RPMI7951 (cell line): ENCODE results near the gene LHX6. TPM values are rescaled to one million over a fixed set of nuclear protein-coding genes. Genes with fewer than 3 reads are reported as not detected.
A peak's percentile ranks its signal among the peaks of the same experiment; 100 is the strongest.

Experiments used
- DNase-seq: peaks from one replicate; pipeline ENCODE4 v3.0.0-alpha.2; 2012; ENCODE audit warnings: low read depth
- total RNA-seq: library from RNA; depleted of rRNA; stranded (reverse); fragments of >200 nt; shearing (Covaris generic); gene quantifications from 2 replicates; pipeline ENCODE4 v1.2.3, GENCODE V29; 2014

Gene LHX6
- total RNA-seq, 1 experiment from 2014 or later: 0.12 TPM

DNA sequence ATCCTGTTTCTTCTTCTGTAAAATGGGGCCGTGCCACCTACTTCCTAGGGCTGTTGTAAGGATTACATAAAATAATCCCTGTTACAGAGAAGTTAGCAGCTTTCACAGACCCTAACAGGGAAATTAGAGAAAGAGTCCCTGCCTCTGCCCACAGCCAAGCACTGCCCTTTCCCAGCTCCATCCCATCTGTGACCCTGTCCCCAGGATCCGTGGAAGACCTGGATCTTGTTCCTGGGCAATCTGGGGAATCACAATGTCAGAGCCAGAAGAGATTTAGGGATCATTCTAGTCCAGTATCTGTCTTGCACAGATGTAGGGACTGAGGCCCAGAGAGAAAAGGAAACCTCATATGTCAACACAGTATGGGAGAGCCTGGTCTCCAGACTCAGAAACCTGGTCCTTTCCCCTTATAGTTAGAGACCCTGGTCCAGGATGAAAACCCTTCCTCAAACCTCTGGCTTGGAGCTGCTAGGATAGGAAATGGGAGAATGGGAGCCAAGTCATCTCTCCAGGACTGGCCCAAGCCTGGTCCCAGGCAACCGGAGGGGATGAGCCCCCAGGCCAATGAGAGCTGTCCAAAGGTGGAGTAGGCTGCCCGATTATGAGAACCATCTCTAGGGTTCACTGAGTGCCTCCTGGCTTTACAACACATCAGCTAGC is 12.5 kb downstream of the LHX6 start:
- DNase-seq: no peak

DNA sequence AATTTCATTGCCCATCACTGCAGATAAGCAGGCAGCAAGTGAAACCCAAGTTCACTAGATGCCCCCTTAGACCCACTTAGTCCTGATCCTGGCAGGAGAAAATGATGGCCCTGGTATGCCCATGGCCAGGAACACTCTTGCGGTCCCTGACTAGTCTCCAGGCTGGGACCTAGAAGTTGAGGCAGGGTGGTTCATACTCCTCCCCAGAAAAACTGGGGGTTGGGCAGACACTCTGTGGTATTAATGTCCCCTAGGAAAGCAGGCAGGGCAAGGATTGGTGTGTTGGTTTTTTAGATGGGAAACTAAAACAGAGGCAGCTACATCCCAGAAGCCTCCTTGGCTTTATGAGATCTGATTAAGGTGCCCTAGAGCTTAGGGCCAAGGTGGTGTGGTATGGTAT is 13.1 kb downstream of the LHX6 start:
- DNase-seq: no peak

DNA sequence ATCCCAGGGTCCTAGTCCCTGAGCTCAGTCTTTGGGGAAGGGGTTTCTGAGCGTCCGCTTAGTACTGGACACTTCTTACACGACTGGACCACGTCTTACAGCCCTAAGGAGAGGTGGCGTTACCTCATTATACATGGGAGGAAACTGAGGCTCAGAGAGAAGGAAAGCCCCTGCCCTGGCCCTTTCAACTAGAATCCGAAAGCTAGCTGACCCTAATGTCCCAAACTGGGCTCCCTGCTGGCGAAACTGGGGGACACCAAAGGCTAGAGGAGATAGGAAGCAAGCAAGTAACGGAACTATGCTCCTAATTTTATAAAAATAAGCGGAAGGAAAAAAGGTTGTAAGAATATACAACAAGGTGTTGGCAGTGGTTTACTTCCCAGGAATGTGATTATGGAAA is 14.2 kb downstream of the LHX6 start:
- no peak for DNase-seq

DNA sequence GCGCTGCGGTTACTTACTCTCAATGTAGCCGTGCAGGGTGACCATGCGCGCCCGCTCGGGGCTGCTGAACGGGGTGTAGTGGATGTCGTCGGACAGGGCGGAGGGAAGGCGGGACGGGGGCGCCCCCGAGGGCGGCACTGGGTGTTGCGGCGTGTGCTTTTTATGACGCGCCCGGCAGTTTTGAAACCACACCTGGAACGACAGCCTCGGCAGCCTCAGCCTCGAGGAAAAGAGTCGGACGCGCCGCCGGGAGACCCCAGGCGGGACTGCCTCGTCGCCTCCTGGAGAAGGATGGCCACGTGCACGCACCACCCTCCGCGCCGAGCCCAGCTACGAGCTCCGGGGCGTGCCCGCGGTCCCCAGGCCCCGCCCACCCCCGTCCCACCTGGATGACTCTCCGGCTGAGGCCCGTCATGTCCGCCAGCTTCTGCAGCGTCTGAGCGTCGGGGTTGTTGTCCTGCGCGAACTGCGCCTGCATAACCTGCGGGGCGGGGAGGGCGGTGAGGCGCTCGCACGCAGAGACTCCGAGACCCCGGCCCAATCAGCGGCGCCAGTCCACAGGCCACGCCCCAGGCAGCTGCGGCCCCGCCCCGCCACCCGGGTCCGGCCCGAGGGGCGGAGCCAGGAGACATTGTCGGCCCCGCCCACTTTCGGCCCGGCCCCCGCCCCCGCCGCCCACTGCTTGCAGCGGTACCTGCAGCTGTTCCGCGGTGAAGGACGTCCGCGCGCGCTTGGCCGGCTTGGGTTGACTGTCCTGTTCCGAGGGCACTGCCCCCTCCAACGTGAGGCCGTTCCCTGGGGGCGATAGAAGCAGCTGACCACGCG is 15.0 kb downstream of the LHX6 start:
- peak; percentile 17 for DNase-seq

DNA sequence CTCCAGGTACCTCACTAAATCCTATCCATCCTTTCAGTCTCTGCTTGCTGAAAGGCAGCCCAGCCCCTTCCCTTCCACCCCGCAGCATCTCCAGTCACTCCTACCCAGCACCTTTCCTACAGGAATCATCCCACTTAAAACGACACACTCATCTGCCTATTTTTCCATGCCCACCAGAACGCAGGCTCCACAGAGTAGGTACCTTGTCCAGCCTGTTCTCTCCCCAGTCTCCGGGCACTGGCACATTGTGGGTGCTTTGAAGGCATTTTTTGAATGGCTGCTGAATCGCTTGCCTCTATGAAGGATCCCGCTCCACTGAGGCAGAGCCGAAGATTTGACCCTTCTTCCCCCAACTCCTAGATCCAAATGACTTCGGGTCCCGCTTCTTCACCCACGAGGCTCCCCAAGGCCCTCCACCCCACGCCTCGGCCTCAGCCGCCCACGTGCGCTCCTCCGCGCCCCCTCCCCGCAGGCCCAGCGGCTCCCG is 15.6 kb downstream of the LHX6 start:
- no peak for DNase-seq

DNA sequence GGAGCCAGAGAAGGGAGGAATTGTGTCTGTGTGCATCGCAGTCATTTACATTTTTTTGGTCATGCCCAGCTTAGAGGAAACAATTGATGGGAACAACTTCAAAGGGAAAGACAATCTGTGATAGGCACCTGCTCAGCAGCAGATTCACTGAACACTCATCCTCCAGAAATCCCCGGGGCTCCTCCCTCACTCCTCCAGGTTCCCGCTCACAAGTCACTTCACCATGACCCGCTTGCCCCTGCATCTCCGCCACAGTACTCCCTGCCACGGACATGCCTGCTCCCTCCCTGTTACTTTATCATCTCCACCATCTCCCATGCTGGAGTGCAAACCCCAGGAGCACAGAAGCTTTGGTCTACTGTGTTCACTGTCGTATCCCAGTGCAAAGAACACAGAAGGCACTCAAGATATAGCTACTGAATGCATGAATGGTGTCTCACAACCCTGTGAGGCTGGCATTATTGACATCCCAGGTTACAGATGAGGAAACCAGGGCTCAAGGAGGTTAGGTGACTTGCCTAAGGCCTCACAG is 16.2 kb downstream of the LHX6 start:
- DNase-seq: no peak

DNA sequence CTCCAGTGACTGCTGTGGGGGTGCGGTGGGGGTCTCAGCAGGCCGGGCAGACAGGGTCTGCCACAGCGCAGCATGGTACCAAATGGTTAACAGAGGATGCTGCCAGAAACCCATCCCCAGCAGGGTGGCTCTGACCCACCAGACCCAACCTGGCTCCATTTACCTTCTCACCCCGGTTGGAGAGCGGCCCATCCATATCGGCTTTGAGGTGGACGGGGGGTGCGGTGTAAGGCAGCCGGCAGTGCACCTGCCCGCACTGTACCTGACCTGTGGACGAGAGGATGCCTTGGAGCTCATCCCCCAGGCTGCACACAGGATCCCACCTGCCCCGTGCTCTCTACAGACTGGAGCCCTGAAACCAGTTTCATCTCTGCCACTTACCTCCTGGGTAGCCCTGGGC is 19.3 kb downstream of the LHX6 start:
- DNase-seq: no peak

DNA sequence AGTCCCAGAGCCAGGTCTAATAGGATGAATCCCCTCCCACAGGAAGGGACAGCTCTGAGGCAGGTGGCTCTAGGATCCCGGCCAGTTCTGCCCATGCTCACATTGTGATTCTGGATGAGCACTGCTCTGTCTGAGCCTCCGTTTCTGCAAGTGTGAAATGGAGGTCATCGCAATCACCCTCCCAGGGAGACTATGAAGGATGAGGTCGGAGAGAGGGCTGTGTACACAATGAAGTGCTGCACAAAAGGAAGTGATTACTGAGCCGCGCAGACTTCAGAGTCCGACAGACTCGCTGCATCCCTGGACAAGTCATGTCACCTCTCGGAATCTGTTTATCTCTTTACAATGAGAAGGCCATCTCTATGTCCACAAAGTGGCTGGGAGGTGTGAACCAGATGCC is 21.7 kb downstream of the LHX6 start:
- DNase-seq: no peak

DNA sequence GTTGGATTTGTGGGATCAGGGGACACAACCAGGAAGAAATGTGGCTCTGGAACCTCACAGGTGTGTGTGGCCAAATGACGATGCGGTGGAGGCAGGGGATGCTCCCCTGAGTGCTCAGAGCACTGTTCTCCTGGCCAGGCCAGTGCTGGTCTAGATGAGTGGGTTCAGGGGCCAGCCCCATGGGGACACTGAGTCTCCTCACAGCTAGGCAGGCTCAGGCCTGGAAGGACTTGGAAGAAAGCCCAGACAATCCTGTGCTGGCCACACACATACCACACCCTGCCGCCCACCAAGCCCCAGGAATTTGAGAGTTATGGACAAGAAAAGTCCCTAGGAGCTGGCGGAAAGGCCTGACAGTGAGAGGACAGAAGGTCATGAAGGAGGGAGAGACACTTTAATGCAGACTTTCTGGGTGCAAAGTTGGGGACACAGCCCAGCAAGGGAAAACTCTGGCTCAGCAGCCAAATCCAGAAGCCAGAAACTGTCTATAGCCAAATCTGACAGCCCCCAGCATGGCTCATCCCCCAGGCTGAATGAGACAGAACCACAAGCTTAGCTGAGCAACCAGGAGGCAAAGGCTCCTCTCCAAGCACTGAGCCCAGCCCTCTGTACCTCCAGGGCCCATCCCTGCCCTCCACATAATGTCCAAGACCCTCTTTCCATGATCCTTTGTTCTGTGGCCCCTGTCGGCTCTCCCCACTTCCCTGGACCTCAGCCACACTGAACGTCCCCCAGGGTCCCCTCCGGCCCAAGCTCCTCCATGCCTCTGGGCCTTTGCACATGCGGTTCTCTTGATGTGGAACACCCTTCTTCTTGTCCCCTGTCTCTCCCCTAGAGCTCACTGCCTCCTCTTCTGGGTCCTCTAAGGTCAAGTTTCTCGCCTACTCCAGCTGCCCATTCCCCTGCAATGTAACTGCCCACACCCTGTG is 22.4 kb downstream of the LHX6 start:
- peak; percentile 56 for DNase-seq

DNA sequence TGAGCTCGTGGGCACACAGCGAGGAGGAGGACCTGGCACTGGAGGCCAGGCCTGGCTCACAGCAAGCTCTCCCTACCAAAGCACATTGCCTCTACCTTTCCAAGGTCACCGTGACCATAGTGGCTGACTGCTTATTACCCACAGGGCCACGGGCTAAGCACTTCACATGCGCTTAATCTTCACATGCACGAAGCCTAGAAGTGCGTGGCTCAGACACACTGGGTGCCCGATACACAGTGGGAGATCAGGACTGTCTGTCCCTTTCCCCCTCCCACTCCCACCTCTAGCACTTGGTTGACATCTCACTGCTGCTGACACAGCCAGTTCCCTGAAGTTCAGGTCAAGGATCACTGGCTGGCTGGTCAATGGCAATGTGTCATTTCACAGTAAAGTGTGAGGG is 23.6 kb downstream of the LHX6 start:
- no peak for DNase-seq

DNA sequence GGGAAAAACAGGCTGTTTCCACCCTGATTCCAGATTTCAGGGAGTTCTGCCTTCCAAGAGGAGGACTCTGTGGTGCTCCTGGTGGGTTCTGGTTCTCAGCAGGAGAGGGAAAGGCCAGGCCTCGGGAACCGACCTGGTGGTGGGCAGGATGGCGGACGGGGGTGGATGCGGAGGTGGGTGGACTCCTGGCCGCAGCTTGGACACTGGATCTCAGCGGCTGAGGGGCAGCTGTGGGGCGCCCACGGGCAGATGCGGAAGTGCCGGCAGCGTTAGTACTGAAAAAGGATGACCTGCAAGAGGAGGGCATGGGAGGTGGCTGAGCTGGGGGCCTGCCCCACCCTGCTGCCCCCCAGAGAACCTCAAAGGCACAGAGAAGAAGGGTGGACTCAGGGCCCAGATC is 24.3 kb downstream of the LHX6 start:
- DNase-seq: no peak

DNA sequence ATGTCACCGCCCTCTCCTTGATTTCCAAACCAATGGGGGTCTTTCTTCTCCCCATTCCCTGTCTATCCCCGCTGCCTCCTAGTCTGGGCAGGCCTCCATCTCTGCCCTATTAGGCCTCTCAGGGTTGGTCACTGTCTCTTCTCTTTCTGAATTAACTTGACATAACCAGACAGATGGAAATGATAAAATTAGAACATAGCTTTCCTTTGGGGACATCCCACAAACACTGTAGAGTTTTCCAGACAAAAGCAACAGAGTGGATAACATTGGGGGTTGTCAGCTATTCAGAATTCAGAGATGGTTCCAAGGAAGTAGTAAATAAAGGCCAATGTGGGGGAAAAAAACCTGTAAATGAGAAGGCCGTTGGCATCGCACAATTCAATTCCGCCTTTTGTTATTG is 24.7 kb downstream of the LHX6 start:
- DNase-seq: no peak

DNA sequence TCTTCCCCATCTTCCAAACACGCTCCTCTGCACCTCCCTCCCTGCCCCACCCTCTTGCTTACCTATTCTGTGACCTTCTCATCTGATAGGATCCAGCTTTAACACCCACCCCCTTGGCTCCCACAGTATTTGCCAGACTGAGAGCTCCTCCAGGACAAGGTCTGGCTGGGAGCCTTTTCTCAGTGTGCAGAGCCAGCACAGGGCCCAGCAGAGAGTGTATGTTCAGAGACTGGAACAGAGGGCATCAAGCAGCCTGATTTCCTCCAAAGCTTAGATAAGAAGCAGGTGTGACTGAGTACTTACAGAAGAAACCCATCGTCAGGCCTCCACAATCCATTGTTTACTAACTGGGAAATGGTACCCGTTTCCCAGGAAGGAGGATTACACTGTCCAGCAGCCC is 26.6 kb downstream of the LHX6 start:
- no peak for DNase-seq

DNA sequence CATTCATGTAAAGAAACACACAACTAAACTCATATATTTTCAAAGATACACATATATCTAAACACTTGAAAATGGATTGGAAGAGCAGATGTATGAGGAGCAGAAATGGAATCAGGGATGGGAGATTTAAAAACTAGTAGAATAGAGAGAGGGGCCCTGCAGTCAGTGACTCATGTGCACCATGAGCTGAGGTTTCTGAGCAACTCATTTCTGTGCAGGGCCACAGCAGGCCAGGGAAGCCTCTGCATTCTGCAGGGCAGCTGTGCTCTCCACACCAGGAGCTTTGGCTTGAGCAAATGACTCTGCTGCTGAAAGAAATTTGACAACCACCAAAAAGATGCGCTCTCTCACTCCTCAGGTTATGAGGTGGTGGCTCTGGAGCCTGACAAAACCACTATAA is 27.1 kb downstream of the LHX6 start:
- peak; percentile 14 for DNase-seq

DNA sequence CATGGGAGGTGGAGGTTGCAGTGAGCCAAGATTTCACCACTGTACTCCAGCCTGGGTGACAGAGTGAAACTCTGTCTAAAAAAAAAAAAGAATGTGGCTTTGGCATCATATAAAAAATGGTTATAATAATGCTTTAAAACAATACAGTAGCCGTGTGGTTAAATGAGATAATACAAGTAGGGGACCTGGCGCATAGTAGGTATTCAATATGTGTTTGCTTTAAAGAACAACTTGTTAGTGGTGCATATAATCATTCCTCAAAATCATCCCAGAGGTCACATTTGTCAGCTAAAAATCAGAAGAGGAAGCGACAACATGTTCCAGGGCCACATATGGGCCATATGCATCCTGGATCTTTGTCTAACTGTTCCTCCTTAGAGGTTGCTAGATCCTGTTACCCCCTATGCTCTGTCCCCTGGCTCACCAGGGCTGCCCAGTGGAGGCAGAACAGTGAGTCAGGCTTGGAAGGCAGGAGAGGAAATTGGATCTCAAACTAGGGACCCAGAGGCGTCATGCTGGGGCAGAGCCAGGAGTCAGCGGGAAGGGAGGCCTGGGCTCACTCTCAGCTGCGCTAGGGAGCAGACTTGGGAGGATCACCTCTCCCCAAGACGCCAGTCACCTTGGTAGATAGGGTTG is 27.7 kb downstream of the LHX6 start:
- peak; percentile 42 for DNase-seq

DNA sequence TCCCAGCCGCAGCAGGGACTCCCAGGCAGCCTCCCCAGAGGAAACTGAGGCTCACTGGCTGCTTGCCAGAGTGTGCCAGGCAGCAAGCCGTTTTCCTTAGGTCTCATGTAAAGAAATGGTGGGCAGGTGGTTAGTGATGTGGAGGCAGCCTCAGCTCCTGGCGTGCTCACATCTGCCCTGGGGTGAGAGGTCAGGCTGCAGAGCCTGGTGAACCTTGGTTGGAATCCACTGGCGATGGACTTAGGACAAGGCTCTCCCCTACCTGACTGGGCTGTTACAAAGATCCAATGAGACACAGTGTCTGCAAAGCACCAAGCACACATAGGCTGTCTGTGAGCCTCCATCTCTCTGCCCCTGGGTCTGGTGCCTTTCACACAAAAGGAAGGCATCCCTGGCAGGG is 30.9 kb downstream of the LHX6 start:
- no peak for DNase-seq

DNA sequence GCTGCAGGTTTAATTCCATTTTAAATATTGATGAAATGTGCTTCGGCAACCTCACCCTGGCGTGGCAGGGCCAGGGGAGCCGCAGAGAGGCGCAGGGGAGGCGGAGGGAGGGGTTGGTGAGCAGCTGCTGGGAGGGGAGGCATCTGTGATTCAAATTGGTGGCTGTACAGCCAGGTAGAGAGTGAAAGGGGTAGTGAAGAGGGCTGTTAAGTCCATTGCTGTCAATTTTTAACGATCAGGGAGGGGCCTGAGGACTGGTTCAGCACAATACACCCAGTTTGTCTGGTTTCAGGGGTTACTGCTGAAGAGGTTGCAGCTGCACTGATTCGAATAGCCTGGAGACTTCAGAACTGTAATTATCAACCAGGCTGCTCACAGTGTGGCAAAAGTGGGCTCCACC is 31.3 kb downstream of the LHX6 start:
- DNase-seq: no peak

DNA sequence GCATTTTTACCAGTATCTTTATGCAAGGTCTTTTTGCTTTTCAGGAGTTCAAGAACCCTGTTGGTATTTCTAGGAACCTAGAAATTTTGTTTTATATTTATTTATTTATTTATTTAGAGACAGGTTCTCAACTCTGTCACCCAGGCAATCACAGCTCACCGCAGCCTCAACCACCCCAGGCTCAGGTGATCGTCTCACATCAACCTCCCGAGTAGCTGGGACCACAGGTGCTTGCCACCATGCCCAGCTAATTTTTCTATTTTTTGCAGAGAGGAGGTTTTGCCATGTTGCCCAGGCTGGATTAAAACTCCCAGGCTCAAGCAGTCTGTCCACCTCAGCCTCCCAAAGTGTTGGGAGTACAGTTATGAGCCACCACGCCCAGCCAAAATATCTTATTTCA is 32.9 kb downstream of the LHX6 start:
- no peak for DNase-seq

DNA sequence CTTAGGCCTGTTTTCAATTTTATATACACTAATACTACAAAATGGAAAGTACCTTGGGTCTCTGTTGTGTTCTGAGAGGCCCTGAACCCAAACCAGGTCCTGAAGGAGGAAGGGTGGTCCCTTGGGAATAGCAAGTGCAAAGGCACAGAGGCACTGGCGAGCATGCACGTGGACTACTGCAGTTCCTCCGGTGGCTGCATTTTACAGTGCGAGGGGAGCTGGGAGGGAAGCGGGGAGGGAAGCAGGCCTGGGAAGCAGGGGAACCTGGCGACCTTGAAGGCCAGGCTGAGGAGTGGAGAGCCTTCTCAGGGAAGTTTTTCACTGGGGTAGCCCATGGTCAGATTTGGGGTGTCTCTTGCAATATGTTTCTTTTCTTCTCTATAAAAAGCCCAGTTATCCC is 35.1 kb downstream of the LHX6 start:
- DNase-seq: no peak

DNA sequence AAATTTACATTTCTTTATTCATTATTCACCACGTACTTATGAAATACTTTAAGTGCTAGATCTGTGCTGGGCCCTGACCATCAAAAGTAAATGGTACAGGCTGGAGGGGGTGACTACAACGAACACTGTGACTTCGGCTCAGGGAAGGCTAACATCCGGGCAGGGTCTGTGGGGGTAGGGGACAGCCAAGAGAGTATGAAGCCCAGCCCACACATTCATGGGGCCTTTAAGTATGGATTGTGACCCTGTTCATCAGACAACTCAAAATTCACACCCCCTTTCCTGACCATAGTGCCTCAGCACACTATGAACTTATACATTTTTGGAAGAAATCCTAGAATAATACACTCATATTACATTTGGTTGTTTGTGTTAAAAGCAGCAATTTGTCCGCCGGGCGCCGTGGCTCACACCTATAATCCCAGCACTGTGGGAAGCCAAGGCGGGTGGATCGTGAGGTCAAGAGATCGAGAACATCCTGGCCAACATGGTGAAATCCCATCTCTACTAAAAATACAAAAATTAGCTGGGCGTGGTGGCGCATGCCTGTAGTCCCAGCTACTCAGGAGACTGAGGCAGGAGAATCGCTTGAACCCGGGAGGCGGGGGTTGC is 35.7 kb downstream of the LHX6 start:
- DNase-seq: no peak

DNA sequence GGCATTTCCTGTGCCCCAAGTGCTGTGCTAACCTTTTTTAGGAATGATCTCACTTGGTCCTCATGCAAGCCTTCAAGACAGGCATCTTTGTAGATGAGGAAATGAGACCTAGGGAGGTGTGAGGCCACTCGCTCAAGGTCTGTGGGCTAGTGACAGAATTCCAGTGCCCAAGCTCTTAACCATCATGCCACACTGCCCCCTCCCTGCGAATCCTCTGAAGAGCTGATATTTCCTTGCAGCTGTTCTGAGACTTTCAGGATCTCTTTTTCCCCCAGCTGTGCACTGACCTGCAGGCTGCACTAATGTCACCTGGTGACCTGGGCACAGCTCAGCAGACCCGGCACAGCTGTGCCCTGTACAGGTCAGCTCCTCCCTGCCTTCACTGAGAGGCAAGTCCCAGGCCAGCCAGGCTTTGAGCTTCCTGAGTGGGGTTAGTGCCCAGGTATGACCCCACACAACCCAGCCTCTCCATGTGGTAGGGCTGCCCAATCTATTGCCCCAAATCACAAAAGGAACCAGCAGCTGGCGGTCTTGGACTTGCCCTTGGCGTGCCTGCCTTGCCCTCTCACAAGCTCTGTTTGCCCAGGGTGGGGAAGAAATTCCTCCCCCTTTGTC is 36.4 kb downstream of the LHX6 start:
- DNase-seq: no peak
